Muscle layer of duodenum (tissue), 2 donors: Measurements from ENCODE around the gene IZUMO4.
"Not testable (repeated sequence)": the region's sequence is repeated elsewhere in the genome, so short reads cannot be mapped to it uniquely, and the experiment has no call there.

ENCODE experiments used
- H3K27ac ChIP-seq: one replicate; pipeline ENCODE4 v1.7.0; 2013; ENCODE audit warnings: mild to moderate bottlenecking, low read length
- H3K27me3 ChIP-seq: one replicate; pipeline ENCODE4 v1.7.0; 2013; ENCODE audit warnings: low read depth, mild to moderate bottlenecking, control low read depth, low read length
- H3K36me3 ChIP-seq, 2 donors: one replicate each; pipeline ENCODE4 v1.7.0; 2013; ENCODE audit warnings: low read length in 2 of 2, control low read depth in 1 of 2, mild to moderate bottlenecking in 1 of 2; ENCODE audit not compliant: insufficient read depth in 2 of 2, control insufficient read depth in 1 of 2
- H3K4me1 ChIP-seq, 2 donors: one replicate each; pipeline ENCODE4 v1.7.0; 2013; ENCODE audit warnings: low read length in 2 of 2, mild to moderate bottlenecking in 2 of 2, control low read depth in 1 of 2, moderate library complexity in 1 of 2; ENCODE audit not compliant: insufficient read depth in 2 of 2, control insufficient read depth in 1 of 2
- H3K4me3 ChIP-seq, 2 donors: one replicate each; pipeline ENCODE4 v1.7.0; 2013; ENCODE audit warnings: low read length in 2 of 2, low read depth in 1 of 2, mild to moderate bottlenecking in 1 of 2
- H3K9me3 ChIP-seq, 2 donors: one replicate each; pipeline ENCODE4 v1.7.0; 2013; ENCODE audit warnings: low read length in 2 of 2, control low read depth in 1 of 2, mild to moderate bottlenecking in 1 of 2; ENCODE audit not compliant: control insufficient read depth in 1 of 2
- donor health status: healthy.

Gene IZUMO4

GRCh38 chr19:2086695-2087620, 9.8 kb upstream of the IZUMO4 start:
- Histone ChIP-seq H3K27ac (peak overlapping the region; percentile 31), H3K36me3 (peaks cover 0 to 17% of the 10 kb centered on the region in 2 donors), H3K4me1 (peaks cover 7 to 52% of the 10 kb centered on the region in 2 donors)
- H3K9me3 ChIP-seq, H3K27me3 ChIP-seq, H3K4me3 ChIP-seq: not testable (repeated sequence)

GRCh38 chr19:2087621-2088100, 9.1 kb upstream of the IZUMO4 start:
- H3K4me3 ChIP-seq = no peak overlapping the region
- H3K27me3 ChIP-seq = no peaks in the 10 kb centered on the region
- peak overlapping the region; percentile 31 for H3K27ac ChIP-seq
- peaks cover 7 to 53% of the 10 kb centered on the region in 2 donors for H3K4me1 ChIP-seq
- peaks cover 0 to 11% of the 10 kb centered on the region in 2 donors for H3K36me3 ChIP-seq
- no peaks in the 10 kb centered on the region for H3K9me3 ChIP-seq

GRCh38 chr19:2089001-2089711, 7.6 kb upstream of the IZUMO4 start:
- Histone ChIP-seq H3K9me3 (no peaks in the 10 kb centered on the region), H3K27ac (peak overlapping the region; percentile 63), H3K36me3 (peaks cover 0 to 4% of the 10 kb centered on the region in 2 donors), H3K4me3 (no peak overlapping the region), H3K27me3 (no peaks in the 10 kb centered on the region), H3K4me1 (peaks cover 7 to 60% of the 10 kb centered on the region in 2 donors)

- Histone ChIP-seq H3K4me3 (no peak overlapping the region), H3K27ac (peak overlapping the region; percentile 63), H3K4me1 (peaks cover 7 to 65% of the 10 kb centered on the region in 2 donors)
Observed at GRCh38 chr19:2089727-2090053, 7.0 kb upstream of the IZUMO4 start.

GRCh38 chr19:2091926-2092525, 4.7 kb upstream of the IZUMO4 start:
- not testable (repeated sequence) for H3K27ac ChIP-seq, H3K27me3 ChIP-seq, H3K4me3 ChIP-seq, H3K9me3 ChIP-seq, H3K36me3 ChIP-seq
- peaks cover 7 to 67% of the 10 kb centered on the region in 2 donors for H3K4me1 ChIP-seq

More at GRCh38 chr19:2089727-2090053, 7.0 kb upstream of the IZUMO4 start:
- Histone ChIP-seq H3K27me3 (no peaks in the 10 kb centered on the region), H3K36me3 (peaks cover 0 to 4% of the 10 kb centered on the region in 2 donors), H3K9me3 (no peaks in the 10 kb centered on the region)

GRCh38 chr19:2096034-2096479, 658 bp upstream of the IZUMO4 start, which contains the start of gene MOB3A:
Gene MOB3A, minus strand, starts transcription at chr19:2096326. Its CDS starts 17,766 bp downstream, at chr19:2078560.
- H3K4me1 ChIP-seq = peaks cover under 1 to 42% of the 10 kb centered on the region in 2 donors
- no peaks in the 10 kb centered on the region for H3K9me3 ChIP-seq
- H3K27me3 ChIP-seq = no peaks in the 10 kb centered on the region
- peak within 1 kb of the TSS; percentile 65 for H3K27ac ChIP-seq
- peak within 1 kb of the TSS; percentile 63 to 80 for H3K4me3 ChIP-seq
- H3K36me3 ChIP-seq = peaks cover 4 to 16% of the 10 kb centered on the region in 2 donors

- peak overlapping the region; percentile 42 to 59 for H3K4me3 ChIP-seq
- no peaks in the 10 kb centered on the region for H3K9me3 ChIP-seq
- H3K36me3 ChIP-seq = peaks cover 15 to 26% of the 10 kb centered on the region in 2 donors
- H3K4me1 ChIP-seq = peaks cover 0 to 32% of the 10 kb centered on the region in 2 donors
- H3K27me3 ChIP-seq = no peaks in the 10 kb centered on the region
- H3K27ac ChIP-seq = no peak overlapping the region
Observed at GRCh38 chr19:2097203-2097885, 629 bp downstream of the IZUMO4 start.

GRCh38 chr19:2097886-2098327, 1.2 kb downstream of the IZUMO4 start:
- Histone ChIP-seq H3K27me3 (no peaks in the 10 kb centered on the region), H3K9me3 (no peaks in the 10 kb centered on the region), H3K27ac (no peak overlapping the region), H3K4me3 (no peak overlapping the region), H3K36me3 (peaks cover 15 to 27% of the 10 kb centered on the region in 2 donors), H3K4me1 (peaks cover 0 to 27% of the 10 kb centered on the region in 2 donors)

- Histone ChIP-seq H3K9me3 (no peaks in the 10 kb centered on the region), H3K27me3 (no peaks in the 10 kb centered on the region), H3K4me1 (peaks cover 0 to 17% of the 10 kb centered on the region in 2 donors), H3K36me3 (peaks cover 15 to 38% of the 10 kb centered on the region in 2 donors), H3K4me3 (no peak overlapping the region), H3K27ac (no peak overlapping the region)
Observed at GRCh38 chr19:2099054-2099501, 2.4 kb downstream of the IZUMO4 start.

- Histone ChIP-seq H3K27me3 (no peaks in the 10 kb centered on the region), H3K36me3 (peaks cover 15 to 43% of the 10 kb centered on the region in 2 donors), H3K4me3 (no peak overlapping the region), H3K9me3 (no peaks in the 10 kb centered on the region), H3K27ac (no peak overlapping the region), H3K4me1 (peaks cover 0 to 7% of the 10 kb centered on the region in 2 donors)
Observed at GRCh38 chr19:2099937-2100718, 3.4 kb downstream of the IZUMO4 start.
